Measurements from ENCODE around the gene FAM83D. TPM values are rescaled to one million over a fixed set of nuclear protein-coding genes. Genes with fewer than 3 reads are reported as not detected.
"Not testable (repeated sequence)": the region's sequence is repeated elsewhere in the genome, so short reads cannot be mapped to it uniquely, and the experiment has no call there.

FAM83D gene
- total RNA-seq, 2 donors from 2014 or later, result 10.4 to 10.5 TPM

- no peak for ATAC-seq (replicated peaks in 1 of 2)
- no peaks in the 10 kb centered on the region for H3K4me1 Mint-ChIP-seq (ENCODE audit: low read depth)
- no peak overlapping the region for H3K4me3 Mint-ChIP-seq
- no peak for DNase-seq
- H3K36me3 Mint-ChIP-seq (ENCODE audit: insufficient read depth in 2 of 2), result peaks cover 8 to 29% of the 10 kb centered on the region in 2 donors
- no peaks in the 10 kb centered on the region for H3K27me3 Mint-ChIP-seq (ENCODE audit: low read depth)
- no peak overlapping the region for H3K27ac Mint-ChIP-seq
- H3K9me3 Mint-ChIP-seq, result no peaks in the 10 kb centered on the region
Observed at GRCh38 chr20:38950254-38950653, 24.0 kb downstream of the FAM83D start.

GRCh38 chr20:38951611-38952010 lies 25.4 kb downstream of the FAM83D start:
- no peak overlapping the region for H3K27ac Mint-ChIP-seq
- H3K4me1 Mint-ChIP-seq (ENCODE audit: low read depth), result no peaks in the 10 kb centered on the region
- no peak for ATAC-seq (replicated peaks in 1 of 2)
- H3K27me3 Mint-ChIP-seq (ENCODE audit: low read depth), result no peaks in the 10 kb centered on the region
- H3K4me3 Mint-ChIP-seq, result no peak overlapping the region
- no peak for DNase-seq
- no peaks in the 10 kb centered on the region for H3K9me3 Mint-ChIP-seq
- peaks cover 4 to 26% of the 10 kb centered on the region in 2 donors for H3K36me3 Mint-ChIP-seq (ENCODE audit: insufficient read depth in 2 of 2)

- ATAC-seq (replicated peaks in 1 of 2) (no peak), DNase-seq (no peak)
- H3K9me3 Mint-ChIP-seq, result no peaks in the 10 kb centered on the region
- H3K27ac Mint-ChIP-seq, result no peak overlapping the region
- H3K36me3 Mint-ChIP-seq (ENCODE audit: insufficient read depth in 2 of 2), result peaks cover 3 to 26% of the 10 kb centered on the region in 2 donors
- no peaks in the 10 kb centered on the region for H3K27me3 Mint-ChIP-seq (ENCODE audit: low read depth)
- H3K4me1 Mint-ChIP-seq (ENCODE audit: low read depth), result no peaks in the 10 kb centered on the region
- H3K4me3 Mint-ChIP-seq, result no peak overlapping the region
Observed at GRCh38 chr20:38952153-38952552, 25.9 kb downstream of the FAM83D start.

- DNase-seq, result no peak
- H3K4me3 Mint-ChIP-seq, result no peak overlapping the region
- H3K36me3 Mint-ChIP-seq (ENCODE audit: insufficient read depth in 2 of 2), result peaks cover 0 to 20% of the 10 kb centered on the region in 2 donors
- H3K27me3 Mint-ChIP-seq (ENCODE audit: low read depth), result no peaks in the 10 kb centered on the region
- no peaks in the 10 kb centered on the region for H3K9me3 Mint-ChIP-seq
- no peak for ATAC-seq (replicated peaks in 1 of 2)
- H3K4me1 Mint-ChIP-seq (ENCODE audit: low read depth), result no peaks in the 10 kb centered on the region
- no peak overlapping the region for H3K27ac Mint-ChIP-seq
Observed at GRCh38 chr20:38953630-38954340, 27.6 kb downstream of the FAM83D start.

- H3K36me3 Mint-ChIP-seq (ENCODE audit: insufficient read depth in 2 of 2), result peaks cover 0 to 9% of the 10 kb centered on the region in 2 donors
- no peak overlapping the region for H3K27ac Mint-ChIP-seq
- no peaks in the 10 kb centered on the region for H3K9me3 Mint-ChIP-seq
- ATAC-seq (replicated peaks in 1 of 2), result no peak
- no peak overlapping the region for H3K4me3 Mint-ChIP-seq
- H3K27me3 Mint-ChIP-seq (ENCODE audit: low read depth), result no peaks in the 10 kb centered on the region
- DNase-seq, result no peak
- H3K4me1 Mint-ChIP-seq (ENCODE audit: low read depth), result peaks cover 11% of the 10 kb centered on the region
Observed at GRCh38 chr20:38957235-38957876, 31.1 kb downstream of the FAM83D start.

DNA sequence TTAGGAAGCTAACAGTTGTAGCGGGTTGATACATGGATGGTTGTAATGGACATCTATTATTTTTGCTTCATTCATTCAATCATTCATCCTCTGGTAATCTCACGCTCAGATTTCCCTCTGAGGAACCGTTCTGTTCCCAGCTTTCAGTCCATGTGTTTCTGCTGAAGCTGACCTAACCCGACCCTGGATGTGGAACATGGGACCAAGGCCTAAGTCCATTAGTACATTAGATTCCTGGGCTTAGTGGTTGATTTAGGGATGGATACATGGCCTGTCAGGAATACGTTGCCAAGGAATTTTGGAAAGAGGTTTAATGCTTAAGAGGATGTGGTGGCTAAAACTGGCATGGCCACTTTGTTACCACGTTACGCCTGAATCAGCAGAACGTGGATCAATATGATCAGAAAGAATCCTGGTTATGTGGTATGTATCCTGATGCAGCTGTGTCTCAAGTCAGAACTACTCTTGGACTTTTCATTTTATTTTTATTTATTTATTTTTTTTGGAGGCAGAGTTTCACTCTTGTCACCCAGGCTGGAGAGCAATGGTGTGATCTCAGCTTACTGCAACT lies 31.8 kb downstream of the FAM83D start:
- Mint-ChIP-seq H3K27ac (no peak overlapping the region), H3K4me3 (no peak overlapping the region), H3K36me3 (ENCODE audit: insufficient read depth in 2 of 2) (peaks cover 0 to 7% of the 10 kb centered on the region in 2 donors), H3K27me3 (ENCODE audit: low read depth) (no peaks in the 10 kb centered on the region), H3K9me3 (no peaks in the 10 kb centered on the region), H3K4me1 (ENCODE audit: low read depth) (peaks cover 16% of the 10 kb centered on the region)
- ATAC-seq (replicated peaks in 1 of 2) (no peak), DNase-seq (no peak)

GRCh38 chr20:38960187-38960687 lies 34.0 kb downstream of the FAM83D start:
- not testable (repeated sequence) for ATAC-seq (replicated peaks in 1 of 2); DNase-seq; H3K27me3 Mint-ChIP-seq (ENCODE audit: low read depth); H3K27ac Mint-ChIP-seq; H3K4me3 Mint-ChIP-seq; H3K9me3 Mint-ChIP-seq
- H3K36me3 Mint-ChIP-seq (ENCODE audit: insufficient read depth in 2 of 2), result peaks cover 0 to 10% of the 10 kb centered on the region in 2 donors
- peaks cover 38% of the 10 kb centered on the region for H3K4me1 Mint-ChIP-seq (ENCODE audit: low read depth)

DNA sequence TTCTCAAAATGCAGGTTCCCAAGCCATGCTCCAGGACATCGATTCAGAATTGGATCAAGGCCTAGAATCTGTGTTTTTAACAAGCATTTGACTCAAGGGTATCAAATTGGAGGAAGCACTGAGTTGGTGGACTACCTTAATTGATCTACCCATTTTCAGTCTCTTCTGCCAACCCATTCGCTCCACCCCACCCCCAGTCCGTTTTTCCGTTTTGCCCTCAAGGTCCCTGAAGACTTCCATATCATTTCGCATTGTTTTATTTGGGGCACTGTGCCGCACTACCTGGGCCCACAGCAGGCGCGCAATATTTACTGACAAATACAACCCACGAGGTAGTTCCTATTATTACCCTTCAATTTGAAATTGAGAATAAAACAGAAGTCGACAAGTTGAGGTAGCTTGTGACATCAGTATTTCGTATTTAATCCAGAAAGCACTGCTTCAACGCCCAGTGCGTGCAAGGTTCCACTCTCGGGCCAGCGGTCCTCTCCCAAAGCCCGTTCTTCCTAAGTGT lies 35.4 kb downstream of the FAM83D start:
- peaks cover 0 to 10% of the 10 kb centered on the region in 2 donors for H3K36me3 Mint-ChIP-seq (ENCODE audit: insufficient read depth in 2 of 2)
- H3K9me3 Mint-ChIP-seq, result no peaks in the 10 kb centered on the region
- no peak for ATAC-seq (replicated peaks in 1 of 2)
- H3K27me3 Mint-ChIP-seq (ENCODE audit: low read depth), result no peaks in the 10 kb centered on the region
- peak overlapping the region; percentile 88 to 99 for H3K4me3 Mint-ChIP-seq
- peak; percentile 14 to 34 for DNase-seq
- H3K27ac Mint-ChIP-seq, result peak overlapping the region; percentile 99
- peaks cover 44% of the 10 kb centered on the region for H3K4me1 Mint-ChIP-seq (ENCODE audit: low read depth)

- Mint-ChIP-seq H3K27ac (peak within 1 kb of the TSS; percentile 99), H3K4me3 (peak within 1 kb of the TSS; percentile 88 to 99), H3K36me3 (ENCODE audit: insufficient read depth in 2 of 2) (peaks cover 0 to 10% of the 10 kb centered on the region in 2 donors), H3K9me3 (no peaks in the 10 kb centered on the region), H3K27me3 (ENCODE audit: low read depth) (no peaks in the 10 kb centered on the region), H3K4me1 (ENCODE audit: low read depth) (peaks cover 44% of the 10 kb centered on the region)
- ATAC-seq (replicated peaks in 1 of 2) (peak; percentile 99), DNase-seq (peak; percentile 99 to 100)
Observed at GRCh38 chr20:38962044-38962927, 36.1 kb downstream of the FAM83D start, which contains the start of gene DHX35. DHX35 (plus strand) TSS chr20:38962344; CDS start chr20:38962368, 24 bp downstream.

GRCh38 chr20:38962928-38963401 lies 36.7 kb downstream of the FAM83D start:
- H3K36me3 Mint-ChIP-seq (ENCODE audit: insufficient read depth in 2 of 2), result peaks cover 0 to 10% of the 10 kb centered on the region in 2 donors
- peak overlapping the region; percentile 88 to 99 for H3K4me3 Mint-ChIP-seq
- no peak for DNase-seq
- H3K4me1 Mint-ChIP-seq (ENCODE audit: low read depth), result peaks cover 44% of the 10 kb centered on the region
- no peak for ATAC-seq (replicated peaks in 1 of 2)
- peak overlapping the region; percentile 95 for H3K27ac Mint-ChIP-seq
- no peaks in the 10 kb centered on the region for H3K27me3 Mint-ChIP-seq (ENCODE audit: low read depth)
- no peaks in the 10 kb centered on the region for H3K9me3 Mint-ChIP-seq

DNA sequence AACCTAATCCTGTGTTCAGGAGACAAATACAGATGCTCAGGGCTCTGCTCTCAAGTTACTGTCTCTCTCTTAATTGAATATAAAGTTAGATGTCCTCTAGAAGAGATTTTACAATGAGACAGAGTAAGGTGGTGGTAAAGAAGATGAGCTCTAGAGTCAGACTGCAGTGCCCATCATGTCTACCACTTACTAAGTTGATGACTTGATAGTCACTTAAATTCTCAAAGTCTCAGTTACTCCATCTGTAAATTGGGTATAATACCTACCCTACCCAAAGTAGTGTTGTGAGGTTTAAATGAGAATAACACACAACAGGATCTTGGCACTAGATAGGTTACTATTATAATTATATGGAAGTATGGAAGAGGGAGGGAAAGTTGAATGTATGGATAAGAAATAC lies 37.5 kb downstream of the FAM83D start:
- peak overlapping the region in 1 of 2 donors; percentile 99 for H3K4me3 Mint-ChIP-seq
- H3K27me3 Mint-ChIP-seq (ENCODE audit: low read depth), result no peaks in the 10 kb centered on the region
- H3K36me3 Mint-ChIP-seq (ENCODE audit: insufficient read depth in 2 of 2), result peaks cover 0 to 10% of the 10 kb centered on the region in 2 donors
- peaks cover 44% of the 10 kb centered on the region for H3K4me1 Mint-ChIP-seq (ENCODE audit: low read depth)
- H3K27ac Mint-ChIP-seq, result peak overlapping the region; percentile 38
- DNase-seq (no peak), ATAC-seq (replicated peaks in 1 of 2) (no peak)
- no peaks in the 10 kb centered on the region for H3K9me3 Mint-ChIP-seq

- DNase-seq, result no peak
- Mint-ChIP-seq H3K36me3 (ENCODE audit: insufficient read depth in 2 of 2) (peaks cover 0 to 12% of the 10 kb centered on the region in 2 donors), H3K27me3 (ENCODE audit: low read depth) (no peaks in the 10 kb centered on the region), H3K27ac (no peak overlapping the region), H3K9me3 (no peaks in the 10 kb centered on the region), H3K4me1 (ENCODE audit: low read depth) (peaks cover 44% of the 10 kb centered on the region), H3K4me3 (no peak overlapping the region)
- no peak for ATAC-seq (replicated peaks in 1 of 2)
Observed at GRCh38 chr20:38965264-38965663, 39.0 kb downstream of the FAM83D start.
